HCT116 (cell line): ENCODE data around the gene INSRR.

Experiments
- CEBPB ChIP-seq: IDR thresholded peaks from 2 replicates; pipeline ENCODE4 v1.6.1; 2012; ENCODE audit warnings: low read depth
- EGR1 ChIP-seq: IDR thresholded peaks from 2 replicates; pipeline ENCODE4 v1.6.1; 2012; ENCODE audit warnings: low read depth
- ELF1 ChIP-seq: IDR thresholded peaks from 2 replicates; pipeline ENCODE4 v1.6.1; 2012; ENCODE audit warnings: low read depth, borderline replicate concordance
- FOSL1 ChIP-seq: IDR thresholded peaks from 2 replicates; pipeline ENCODE4 v1.6.1; 2012; ENCODE audit warnings: low read depth
- POLR2A ChIP-seq: IDR thresholded peaks from 2 replicates; pipeline ENCODE4 v1.7.0; 2011; ENCODE audit warnings: borderline replicate concordance; ENCODE audit not compliant: insufficient read depth, insufficient read length; ENCODE audit errors: extremely low read depth
- RAD21 ChIP-seq: IDR thresholded peaks from 2 replicates; pipeline ENCODE4 v1.6.1; 2012; ENCODE audit warnings: low read depth, mild to moderate bottlenecking
- SIN3A ChIP-seq: IDR thresholded peaks from 2 replicates; pipeline ENCODE4 v1.6.1; 2012; ENCODE audit warnings: low read depth
- YY1 ChIP-seq: IDR thresholded peaks from 2 replicates; pipeline ENCODE4 v1.6.1; 2011; ENCODE audit warnings: low read length, low read depth, moderate library complexity, mild to moderate bottlenecking; ENCODE audit not compliant: insufficient replicate concordance; ENCODE audit errors: extremely low read depth
- TF ChIP-seq, protein P1 (sequence below), 3 experiments: fragments of 200-600 bp in 1 of 3; sonication (generic) in 1 of 3; IDR thresholded peaks in 2 of 3; conservative IDR thresholded peaks in 1 of 3; 2 replicates each; pipeline ENCODE4 v1.5.1; 2012 to 2017; ENCODE audit warnings: low read depth in 2 of 3, low read length in 2 of 3, antibody characterized with exemption in 1 of 3, borderline replicate concordance in 1 of 3, control low read depth in 1 of 3, mild to moderate bottlenecking in 1 of 3, mixed read lengths in 1 of 3, mixed run types in 1 of 3, moderate library complexity in 1 of 3; ENCODE audit not compliant: insufficient read depth in 1 of 3
- TF ChIP-seq, protein P2 (sequence below): IDR thresholded peaks from 2 replicates; pipeline ENCODE4 v1.6.1; 2011; ENCODE audit warnings: mild to moderate bottlenecking, low read length, moderate library complexity; ENCODE audit not compliant: insufficient replicate concordance; ENCODE audit errors: extremely low read depth

DNA sequence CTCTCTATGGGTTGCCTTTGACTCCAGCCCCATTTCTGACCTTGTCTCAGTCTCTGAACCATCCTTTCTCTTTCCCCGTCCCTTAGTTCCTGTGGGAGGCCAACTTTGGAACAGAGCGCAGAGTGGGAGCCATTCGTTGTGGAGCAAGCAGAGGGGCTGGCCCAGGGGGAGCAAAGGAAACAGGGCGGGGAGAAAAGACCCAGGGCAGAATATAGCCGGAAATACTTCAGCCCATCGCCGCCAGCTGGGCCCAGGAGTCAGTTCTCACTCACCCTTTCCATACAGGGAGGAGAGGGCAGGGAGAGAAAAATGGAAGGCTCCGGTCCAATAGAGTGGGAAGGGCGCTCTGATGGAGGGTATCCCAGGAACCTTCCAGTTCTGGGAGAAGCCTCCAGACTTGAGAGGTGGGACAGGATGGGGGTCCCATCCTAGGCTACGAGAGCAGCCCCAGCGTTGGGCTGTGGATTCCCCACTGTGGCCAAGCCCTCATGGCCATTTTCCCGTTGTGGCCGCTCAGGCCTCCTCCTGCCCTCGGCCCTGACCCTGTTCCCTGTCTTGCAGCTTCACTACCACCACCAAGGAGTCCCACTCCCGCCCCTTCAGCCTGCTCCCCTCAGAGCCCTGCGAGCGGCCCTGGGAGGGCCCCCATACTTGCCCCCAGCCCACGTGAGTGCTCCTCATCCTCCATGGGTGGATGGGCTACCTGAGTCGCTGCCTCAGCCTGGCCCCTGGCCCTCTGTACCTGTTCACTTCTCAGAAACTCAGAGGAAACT is 45.5 kb upstream of the INSRR start:
- TF ChIP-seq SIN3A (no peak), EGR1 (no peak), RAD21 (no peak), CEBPB (no peak), POLR2A (no peak), ELF1 (no peak), FOSL1 (no peak), YY1 (no peak)
- TF ChIP-seq, protein P1, sequence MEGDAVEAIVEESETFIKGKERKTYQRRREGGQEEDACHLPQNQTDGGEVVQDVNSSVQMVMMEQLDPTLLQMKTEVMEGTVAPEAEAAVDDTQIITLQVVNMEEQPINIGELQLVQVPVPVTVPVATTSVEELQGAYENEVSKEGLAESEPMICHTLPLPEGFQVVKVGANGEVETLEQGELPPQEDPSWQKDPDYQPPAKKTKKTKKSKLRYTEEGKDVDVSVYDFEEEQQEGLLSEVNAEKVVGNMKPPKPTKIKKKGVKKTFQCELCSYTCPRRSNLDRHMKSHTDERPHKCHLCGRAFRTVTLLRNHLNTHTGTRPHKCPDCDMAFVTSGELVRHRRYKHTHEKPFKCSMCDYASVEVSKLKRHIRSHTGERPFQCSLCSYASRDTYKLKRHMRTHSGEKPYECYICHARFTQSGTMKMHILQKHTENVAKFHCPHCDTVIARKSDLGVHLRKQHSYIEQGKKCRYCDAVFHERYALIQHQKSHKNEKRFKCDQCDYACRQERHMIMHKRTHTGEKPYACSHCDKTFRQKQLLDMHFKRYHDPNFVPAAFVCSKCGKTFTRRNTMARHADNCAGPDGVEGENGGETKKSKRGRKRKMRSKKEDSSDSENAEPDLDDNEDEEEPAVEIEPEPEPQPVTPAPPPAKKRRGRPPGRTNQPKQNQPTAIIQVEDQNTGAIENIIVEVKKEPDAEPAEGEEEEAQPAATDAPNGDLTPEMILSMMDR (IDR thresholded peaks at IDR 0.05 in 2 of 3, conservative IDR thresholded peaks at IDR 0.05 in 1 of 3; ENCODE audit: borderline replicate concordance in 1 of 3, insufficient read depth in 1 of 3, low read depth in 2 of 3, low read length in 2 of 3), result no peak
- TF ChIP-seq, protein P2, sequence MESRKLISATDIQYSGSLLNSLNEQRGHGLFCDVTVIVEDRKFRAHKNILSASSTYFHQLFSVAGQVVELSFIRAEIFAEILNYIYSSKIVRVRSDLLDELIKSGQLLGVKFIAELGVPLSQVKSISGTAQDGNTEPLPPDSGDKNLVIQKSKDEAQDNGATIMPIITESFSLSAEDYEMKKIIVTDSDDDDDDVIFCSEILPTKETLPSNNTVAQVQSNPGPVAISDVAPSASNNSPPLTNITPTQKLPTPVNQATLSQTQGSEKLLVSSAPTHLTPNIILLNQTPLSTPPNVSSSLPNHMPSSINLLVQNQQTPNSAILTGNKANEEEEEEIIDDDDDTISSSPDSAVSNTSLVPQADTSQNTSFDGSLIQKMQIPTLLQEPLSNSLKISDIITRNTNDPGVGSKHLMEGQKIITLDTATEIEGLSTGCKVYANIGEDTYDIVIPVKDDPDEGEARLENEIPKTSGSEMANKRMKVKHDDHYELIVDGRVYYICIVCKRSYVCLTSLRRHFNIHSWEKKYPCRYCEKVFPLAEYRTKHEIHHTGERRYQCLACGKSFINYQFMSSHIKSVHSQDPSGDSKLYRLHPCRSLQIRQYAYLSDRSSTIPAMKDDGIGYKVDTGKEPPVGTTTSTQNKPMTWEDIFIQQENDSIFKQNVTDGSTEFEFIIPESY, result no peak
